Stimulated activated CD4-positive, alpha-beta T cell treated with anti-CD3 and anti-CD28 coated beads, Interleukin-1b, Interleukin-23, amount 100 ng/mL, for 4 hours (primary cell): ENCODE measurements around the gene C17orf50.
A peak's percentile ranks its signal among the peaks of the same experiment; 100 is the strongest.

ENCODE experiments used
- DNase-seq, 2 donors: peaks; one replicate each; pipeline ENCODE4 v3.0.0-alpha.2; 2020; ENCODE audit warnings: low read depth in 2 of 2

C17orf50 gene

GRCh38 chr17:35760587-35760986 lies at the start of gene C17orf50:
C17orf50 (plus strand) TSS chr17:35760887; CDS start chr17:35760942, 55 bp downstream.
- DNase-seq, result no peak

GRCh38 chr17:35710950-35711349 lies 49.7 kb upstream of the C17orf50 start:
- no peak for DNase-seq

- DNase-seq, result no peak
Measured at GRCh38 chr17:35713069-35713728, 47.5 kb upstream of the C17orf50 start.

- no peak for DNase-seq
Measured at GRCh38 chr17:35714988-35715387, 45.7 kb upstream of the C17orf50 start.

- DNase-seq, result no peak
Measured at GRCh38 chr17:35715416-35715815, 45.3 kb upstream of the C17orf50 start.

GRCh38 chr17:35716173-35716572 lies 44.5 kb upstream of the C17orf50 start:
- DNase-seq, result no peak

GRCh38 chr17:35716897-35717465 lies 43.7 kb upstream of the C17orf50 start:
- no peak for DNase-seq

- DNase-seq, result no peak
Measured at GRCh38 chr17:35717475-35717874, 43.2 kb upstream of the C17orf50 start.

- DNase-seq, result no peak
Measured at GRCh38 chr17:35723735-35724134, 37.0 kb upstream of the C17orf50 start.

GRCh38 chr17:35725058-35725457 lies 35.6 kb upstream of the C17orf50 start:
- no peak for DNase-seq

- no peak for DNase-seq
Measured at GRCh38 chr17:35725802-35726126, 34.9 kb upstream of the C17orf50 start.

- DNase-seq, result no peak
Measured at GRCh38 chr17:35726127-35726952, 34.3 kb upstream of the C17orf50 start.

GRCh38 chr17:35726953-35727460 lies 33.7 kb upstream of the C17orf50 start:
- no peak for DNase-seq

- DNase-seq, result no peak
Measured at GRCh38 chr17:35727635-35728034, 33.1 kb upstream of the C17orf50 start.

GRCh38 chr17:35728551-35728950 lies 32.1 kb upstream of the C17orf50 start:
- no peak for DNase-seq

- no peak for DNase-seq
Measured at GRCh38 chr17:35729405-35729833, 31.3 kb upstream of the C17orf50 start.

GRCh38 chr17:35730400-35731005 lies 30.2 kb upstream of the C17orf50 start:
- DNase-seq, result no peak

- DNase-seq, result peak; percentile 49 to 53
Measured at GRCh38 chr17:35731239-35731916, 29.3 kb upstream of the C17orf50 start, which contains the start of gene RASL10B. RASL10B (plus strand) TSS chr17:35731639; CDS start chr17:35735185, 3,546 bp downstream.

GRCh38 chr17:35731917-35732805 lies 28.5 kb upstream of the C17orf50 start:
- DNase-seq, result no peak

- DNase-seq, result no peak
Measured at GRCh38 chr17:35732806-35733136, 27.9 kb upstream of the C17orf50 start.

GRCh38 chr17:35733366-35733765 lies 27.3 kb upstream of the C17orf50 start:
- no peak for DNase-seq
